Stomach (tissue), 9 donors: ENCODE measurements around the gene CHCHD6. TPM values are rescaled to one million over a fixed set of nuclear protein-coding genes. Genes with fewer than 3 reads are reported as not detected.
A peak's percentile ranks its signal among the peaks of the same experiment; 100 is the strongest.

Experiments
- DNase-seq, 2 donors: peaks; one replicate each; pipeline versions ENCODE4 v3.0.0 to v3.0.0-alpha.2; 2013 to 2019
- H3K27ac ChIP-seq, 5 donors: fragments of 200-600 bp in 4 of 5; sonication (generic) in 4 of 5; one replicate each; pipeline ENCODE4 v1.5.1; 2013 to 2019; ENCODE audit warnings: mild to moderate bottlenecking in 1 of 5, moderate library complexity in 1 of 5
- H3K27me3 ChIP-seq, 3 donors: fragments of 200-600 bp; sonication (generic); one replicate each; pipeline ENCODE4 v1.5.1; 2017 to 2019; ENCODE audit warnings: mixed run types in 1 of 3
- H3K36me3 ChIP-seq, 4 donors: fragments of 200-600 bp; sonication (generic); 1 replicate in 3 of 4; 2 replicates in 1 of 4; pipeline ENCODE4 v1.5.1; 2016 to 2019
- H3K4me1 ChIP-seq, 4 donors: fragments of 200-600 bp; sonication (generic); one replicate each; pipeline ENCODE4 v1.5.1; 2016 to 2019
- H3K4me3 ChIP-seq, 4 donors: fragments of 200-600 bp; sonication (generic) in 3 of 4; one replicate each; pipeline ENCODE4 v1.5.1; 2016 to 2019; ENCODE audit warnings: mild to moderate bottlenecking in 1 of 4
- H3K9me3 ChIP-seq, 4 donors: fragments of 200-600 bp; sonication (generic); one replicate each; pipeline ENCODE4 v1.5.1; 2016 to 2019
- CTCF ChIP-seq, 7 experiments: fragments of 450-650 bp in 4 of 7; fragments of 200-600 bp in 3 of 7; sonication (generic) in 3 of 7; IDR thresholded peaks; one replicate each; pipeline ENCODE4 v1.5.1; 2016 to 2019; ENCODE audit warnings: antibody characterized with exemption in 7 of 7, control low read depth in 2 of 7, mild to moderate bottlenecking in 1 of 7
- EP300 ChIP-seq: sonication (generic); formaldehyde crosslinking; IDR thresholded peaks from one replicate; pipeline ENCODE4 v1.6.1; 2017; ENCODE audit warnings: antibody characterized with exemption
- POLR2A ChIP-seq, 4 donors: fragments of 450-650 bp; IDR thresholded peaks; one replicate each; pipeline ENCODE4 v1.6.1; 2016; ENCODE audit warnings: antibody characterized with exemption in 4 of 4, control low read depth in 2 of 4, mild to moderate bottlenecking in 1 of 4, moderate library complexity in 1 of 4
- POLR2AphosphoS5 ChIP-seq, 3 donors: sonication (generic); formaldehyde crosslinking; IDR thresholded peaks; one replicate each; pipeline ENCODE4 v1.6.1; 2016; ENCODE audit warnings: antibody characterized with exemption in 3 of 3
- WGBS, 5 donors: extraction: QIAGEN DNeasy Blood & Tissue Kit in 3 of 5; methylation state at CpG; one replicate each; pipeline versions ENCODE4 v1.1.5 to v1.1.7; 2013 to 2018; 5-methylcytosine and 5-hydroxymethylcytosine counted together
- intact Hi-C: fragments of 100-400 bp; cut with DNase I; formaldehyde crosslinking; loops from one replicate; pipeline ENCODE4 v1.15.1; 2023; ENCODE audit warnings: low total_unique reads
- polyA plus RNA-seq, 3 donors: library from polyadenylated mRNA; stranded (reverse); fragments of 200-250 nt; gene quantifications; one replicate each; pipeline ENCODE4 v1.2.3, GENCODE V29; 2013
- total RNA-seq, 5 donors: library from RNA; depleted of rRNA; stranded (reverse); fragments of >200 nt; gene quantifications; one replicate each; pipeline versions ENCODE4 v1.1.0 to v1.2.3, GENCODE V29; 2014 to 2016
- donor health status: healthy with polysubstance abuse.
- donor health status: Bipolar disorder and iron deficiency.
- donor health status: healthy.

The CHCHD6 gene
- total and polyA plus RNA-seq, 8 donors = 4.0 to 40.8 (median 11.9) TPM; not detected in 1

- intact Hi-C loops = no loop called here
- DNase-seq = no peak
- H3K9me3 ChIP-seq = no peaks in the 10 kb centered on the region
- H3K27me3 ChIP-seq = no peaks in the 10 kb centered on the region
- no peaks in the 10 kb centered on the region for H3K36me3 ChIP-seq
- WGBS, 5 donors = 95 to 97% (median 96%) methylated on average over 13 to 14 of the region's 14 CpGs
- H3K27ac ChIP-seq = no peak overlapping the region
- peaks cover 0 to 24% (median 9%) of the 10 kb centered on the region in 4 donors for H3K4me1 ChIP-seq
- no peak overlapping the region for H3K4me3 ChIP-seq
- TF ChIP-seq POLR2AphosphoS5 (IDR thresholded peaks at IDR 0.05) (no peak), CTCF (IDR thresholded peaks at IDR 0.05) (no peak), EP300 (no peak), POLR2A (IDR thresholded peaks at IDR 0.05) (no peak)
Observed at GRCh38 chr3:126957776-126958637, 254.0 kb downstream of the CHCHD6 start.

- no peak for DNase-seq
- TF ChIP-seq POLR2A (IDR thresholded peaks at IDR 0.05) = no peak
- TF ChIP-seq CTCF (IDR thresholded peaks at IDR 0.05) = no peak
- TF ChIP-seq EP300 = no peak
- no peak for TF ChIP-seq POLR2AphosphoS5 (IDR thresholded peaks at IDR 0.05)
- WGBS, 5 donors = 82 to 92% (median 89%) methylated on average over 10 of the region's 10 CpGs
Observed at GRCh38 chr3:126958638-126959085, 254.6 kb downstream of the CHCHD6 start.

GRCh38 chr3:126959136-126959920 is 255.3 kb downstream of the CHCHD6 start:
- Histone ChIP-seq H3K4me1 (peaks cover 0 to 24% (median 9%) of the 10 kb centered on the region in 4 donors), H3K4me3 (no peak overlapping the region), H3K27me3 (no peaks in the 10 kb centered on the region), H3K27ac (no peak overlapping the region), H3K9me3 (no peaks in the 10 kb centered on the region), H3K36me3 (no peaks in the 10 kb centered on the region)
- intact Hi-C loops = no loop called here
- 84 to 87% (median 84%) methylated on average over 9 to 10 of the region's 10 CpGs for WGBS, 5 donors
- DNase-seq = no peak
- no peak for TF ChIP-seq CTCF (IDR thresholded peaks at IDR 0.05)
- no peak for TF ChIP-seq EP300

More at GRCh38 chr3:126958638-126959085, 254.6 kb downstream of the CHCHD6 start:
- Histone ChIP-seq H3K27ac (no peak overlapping the region), H3K9me3 (no peaks in the 10 kb centered on the region), H3K4me1 (peaks cover 0 to 24% (median 9%) of the 10 kb centered on the region in 4 donors), H3K4me3 (no peak overlapping the region), H3K27me3 (no peaks in the 10 kb centered on the region), H3K36me3 (no peaks in the 10 kb centered on the region)
- intact Hi-C loops = no loop called here

GRCh38 chr3:126959921-126960603 is 256.0 kb downstream of the CHCHD6 start:
- TF ChIP-seq POLR2AphosphoS5 (IDR thresholded peaks at IDR 0.05) (no peak), POLR2A (IDR thresholded peaks at IDR 0.05) (no peak), EP300 (no peak), CTCF (IDR thresholded peaks at IDR 0.05) (no peak)
- H3K9me3 ChIP-seq = no peaks in the 10 kb centered on the region
- peak in 1 of 2 donors; percentile 50 for DNase-seq

More at GRCh38 chr3:126959921-126960603, 256.0 kb downstream of the CHCHD6 start:
- H3K4me1 ChIP-seq = peaks cover 0 to 24% (median 9%) of the 10 kb centered on the region in 4 donors
- no peak overlapping the region for H3K4me3 ChIP-seq
- no peaks in the 10 kb centered on the region for H3K36me3 ChIP-seq
- no peaks in the 10 kb centered on the region for H3K27me3 ChIP-seq
- WGBS, 5 donors = 66 to 74% (median 70%) methylated on average over 17 of the region's 17 CpGs
- intact Hi-C loops = no loop called here
- no peak overlapping the region for H3K27ac ChIP-seq
